Activated CD4-positive, alpha-beta T cell treated with anti-CD3 and anti-CD28 coated beads, Interleukin-2, amount 50 U/mL, for 48 hours (primary cell): ENCODE results near the gene TTC9B.
A peak's percentile ranks its signal among the peaks of the same experiment; 100 is the strongest.

Experiments used
- DNase-seq, 2 experiments: peaks; one replicate each; pipeline ENCODE4 v3.0.0-alpha.2; 2020

The TTC9B gene

GRCh38 chr19:40217934-40218890 lies at the start of gene TTC9B:
Gene TTC9B (minus strand): TSS chr19:40218384. CDS start chr19:40218381, 3 bp downstream.
- DNase-seq: peak; percentile 37 to 51

GRCh38 chr19:40267601-40267997 lies 49.4 kb upstream of the TTC9B start:
- no peak for DNase-seq

- no peak for DNase-seq
These were observed 48.9 kb upstream of the TTC9B start for GRCh38 chr19:40266912-40267600.

- no peak for DNase-seq
These were observed 47.9 kb upstream of the TTC9B start for GRCh38 chr19:40266119-40266518.

- DNase-seq: no peak
These were observed 47.5 kb upstream of the TTC9B start for GRCh38 chr19:40265763-40266099.

GRCh38 chr19:40265055-40265762 lies 47.0 kb upstream of the TTC9B start:
- no peak for DNase-seq

GRCh38 chr19:40264314-40265054 lies 46.3 kb upstream of the TTC9B start:
- no peak for DNase-seq

GRCh38 chr19:40263440-40264313 lies 45.5 kb upstream of the TTC9B start:
- no peak for DNase-seq

GRCh38 chr19:40262422-40262821 lies 44.2 kb upstream of the TTC9B start:
- DNase-seq: no peak

GRCh38 chr19:40261631-40262030 lies 43.4 kb upstream of the TTC9B start:
- DNase-seq: no peak

GRCh38 chr19:40257096-40257517 lies 38.9 kb upstream of the TTC9B start:
- DNase-seq: no peak

- no peak for DNase-seq
These were observed 38.3 kb upstream of the TTC9B start for GRCh38 chr19:40256512-40256911.

GRCh38 chr19:40255619-40256166 lies 37.5 kb upstream of the TTC9B start:
- no peak for DNase-seq

- no peak for DNase-seq
These were observed 36.7 kb upstream of the TTC9B start for GRCh38 chr19:40254714-40255418.

- DNase-seq: no peak
These were observed 35.5 kb upstream of the TTC9B start for GRCh38 chr19:40253611-40254092.

GRCh38 chr19:40252395-40252794 lies 34.2 kb upstream of the TTC9B start:
- no peak for DNase-seq

GRCh38 chr19:40251991-40252390 lies 33.8 kb upstream of the TTC9B start:
- DNase-seq: no peak

GRCh38 chr19:40251244-40251643 lies 33.1 kb upstream of the TTC9B start:
- no peak for DNase-seq

- no peak for DNase-seq
These were observed 31.6 kb upstream of the TTC9B start for GRCh38 chr19:40249781-40250180.

GRCh38 chr19:40249201-40249600 lies 31.0 kb upstream of the TTC9B start:
- DNase-seq: no peak
